Measurements from ENCODE around the gene NFATC2.
"Not testable (repeated sequence)": the region's sequence is repeated elsewhere in the genome, so short reads cannot be mapped to it uniquely, and the experiment has no call there.

The NFATC2 gene

DNA sequence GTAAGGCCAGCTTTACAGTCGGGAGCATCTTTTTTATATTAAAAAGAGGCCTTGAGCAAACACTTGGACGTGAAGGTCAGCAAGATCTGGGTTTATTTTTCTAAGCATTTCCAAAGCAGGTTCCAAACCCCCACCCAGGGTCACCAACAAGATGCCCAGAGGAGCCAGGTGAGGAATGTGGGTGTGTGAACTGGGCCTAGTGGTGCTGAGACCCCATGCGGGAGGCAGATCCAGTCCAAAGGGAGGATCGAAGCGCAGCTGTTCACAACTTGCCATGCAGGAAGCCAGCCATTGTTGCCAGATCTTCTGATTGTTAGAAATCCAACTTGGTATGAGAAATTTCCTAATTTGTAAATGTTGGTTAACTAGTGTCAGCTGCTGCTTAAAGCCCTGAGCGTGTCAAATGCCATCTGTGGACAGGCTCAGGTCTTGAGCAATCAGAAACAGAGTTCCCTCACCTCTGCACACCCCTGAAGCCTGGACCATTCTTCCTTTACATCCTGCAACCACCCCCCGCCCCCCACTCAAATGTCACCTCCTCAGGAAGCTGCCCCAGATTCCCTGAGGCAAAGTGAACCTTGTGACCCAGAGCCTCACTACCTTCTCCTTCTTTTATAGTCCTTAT, 46.5 kb downstream of the NFATC2 start:
- DNase-seq (ENCODE audit: low read depth in 1 of 2, low spot score in 1 of 2) = no peak

DNA sequence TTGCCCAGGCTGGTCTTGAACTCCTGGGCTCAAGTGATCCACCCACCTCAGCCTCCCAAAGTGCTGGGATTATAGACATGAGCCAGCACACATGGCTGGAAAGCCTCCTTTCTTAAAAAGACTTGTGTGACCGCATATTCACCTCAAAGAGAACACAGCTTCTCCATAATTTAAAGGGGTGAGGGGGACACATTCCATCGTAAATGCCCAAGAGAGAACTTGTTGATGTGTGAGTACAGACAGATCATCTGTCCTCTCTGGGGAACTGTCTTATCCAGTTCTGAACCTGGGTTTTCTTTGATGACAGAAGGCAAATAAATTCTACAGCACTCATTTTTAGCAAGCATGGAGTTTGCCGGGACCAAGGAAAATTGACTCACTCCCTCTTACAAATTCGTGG, 47.2 kb downstream of the NFATC2 start:
- DNase-seq (ENCODE audit: low read depth in 1 of 2, low spot score in 1 of 2) = no peak

DNA sequence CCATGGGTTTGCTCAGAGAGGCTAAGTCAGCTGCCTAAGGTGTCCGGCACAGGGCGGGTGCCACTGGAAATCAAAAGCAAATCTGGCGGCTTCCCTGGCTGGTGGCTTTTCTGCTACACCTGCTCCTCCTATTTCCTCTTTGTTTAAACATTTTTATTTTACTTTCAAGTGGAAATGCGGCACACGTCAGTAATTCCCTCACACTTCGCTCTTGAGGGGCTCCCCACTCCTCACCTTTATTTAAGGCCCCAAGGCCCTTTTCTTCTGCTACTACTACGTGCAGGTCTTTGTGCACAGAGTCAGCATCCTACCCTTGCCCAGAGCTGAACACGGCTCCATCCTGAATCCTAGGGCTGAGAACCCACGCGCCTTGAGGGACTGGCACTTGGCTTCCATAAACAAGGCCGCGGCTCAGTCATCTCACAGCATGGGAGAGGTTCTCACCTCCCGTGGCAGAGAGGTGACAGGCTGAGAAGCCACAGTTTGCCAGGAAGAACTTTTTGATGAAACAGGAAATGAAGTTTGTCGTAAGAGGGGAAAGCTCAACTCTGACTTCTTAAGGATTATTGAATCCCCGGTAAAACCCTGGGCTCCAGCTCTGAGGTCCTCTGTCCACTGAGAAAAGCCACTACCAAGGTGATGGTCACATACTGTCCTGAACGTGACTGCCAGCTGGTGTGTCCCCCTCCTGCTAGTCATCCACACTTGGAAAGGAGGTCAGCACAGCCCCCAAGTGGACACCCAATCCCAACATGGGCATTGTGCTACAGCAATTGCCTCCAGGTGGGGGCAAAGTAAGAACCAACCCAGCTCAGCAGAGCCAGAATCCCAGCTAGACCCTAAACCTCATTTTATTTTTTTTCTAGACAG, 48.0 kb downstream of the NFATC2 start:
- DNase-seq (ENCODE audit: low read depth in 1 of 2, low spot score in 1 of 2) = no peak

DNA sequence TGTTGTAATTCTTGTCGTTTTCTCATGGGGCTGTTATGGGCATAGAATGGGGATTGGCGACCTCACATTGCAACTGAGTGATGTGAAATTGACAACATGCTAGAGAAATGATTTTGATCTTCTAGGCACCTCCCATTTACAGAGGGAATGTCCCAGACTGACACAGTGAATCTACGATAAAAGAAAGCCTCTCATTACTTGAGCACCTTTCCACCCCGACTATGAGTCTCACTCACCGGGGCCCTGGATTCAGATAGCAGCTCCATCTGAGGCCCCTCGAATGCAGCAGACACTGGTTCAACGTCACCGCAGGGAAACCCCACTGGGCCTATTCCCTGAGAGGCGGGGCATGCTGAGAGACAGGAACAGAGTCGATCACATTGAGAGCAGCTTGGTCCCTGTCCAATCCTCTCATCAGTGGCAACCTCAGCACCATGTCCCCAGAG, 49.1 kb downstream of the NFATC2 start:
- DNase-seq (ENCODE audit: low read depth in 1 of 2, low spot score in 1 of 2) = no peak

DNA sequence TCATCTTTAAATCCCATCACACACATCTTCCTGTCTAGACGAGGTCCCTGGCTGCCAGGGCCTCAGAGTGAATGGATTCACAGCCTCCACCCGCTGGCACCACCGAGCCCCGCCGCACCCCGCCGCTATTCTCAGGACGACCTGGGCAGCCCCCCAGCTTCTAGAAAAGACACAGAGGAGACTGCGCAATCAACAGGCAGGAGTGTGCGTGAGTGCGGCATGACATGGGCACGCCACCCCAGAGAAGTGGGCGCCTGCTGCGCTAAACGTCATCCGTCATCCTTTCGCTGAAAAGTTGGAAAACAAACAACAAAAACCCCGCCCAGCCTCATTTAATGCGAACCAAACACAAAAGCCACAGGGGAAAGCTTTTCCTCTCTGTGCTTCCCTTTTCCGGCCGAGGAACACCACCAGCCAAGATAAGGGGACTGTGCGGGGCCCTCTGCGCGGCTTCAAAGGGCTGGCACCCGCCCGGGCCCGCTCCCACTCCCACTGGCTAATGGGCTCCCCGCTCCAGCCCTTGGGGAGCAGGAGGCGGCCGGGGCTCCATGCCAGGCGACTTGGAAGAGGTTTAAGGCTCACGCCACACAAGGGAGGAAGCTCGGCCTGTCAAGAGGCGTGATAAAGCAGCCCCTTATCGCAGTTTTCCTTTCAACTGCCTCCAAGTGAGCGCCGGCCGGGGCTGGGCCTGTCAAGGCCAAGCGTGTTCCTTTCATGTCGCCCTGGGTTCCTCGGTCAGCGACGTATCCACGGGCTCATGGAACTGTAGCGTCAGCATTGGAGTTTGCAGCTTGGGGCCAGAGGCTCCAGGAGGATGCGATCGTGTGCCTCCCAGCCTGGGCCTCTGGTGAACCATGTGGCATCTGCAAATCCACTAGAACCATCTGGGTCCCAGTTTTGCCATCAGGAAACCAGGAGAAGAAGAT, 50.1 kb downstream of the NFATC2 start:
- no peak for DNase-seq (ENCODE audit: low read depth in 1 of 2, low spot score in 1 of 2)

DNA sequence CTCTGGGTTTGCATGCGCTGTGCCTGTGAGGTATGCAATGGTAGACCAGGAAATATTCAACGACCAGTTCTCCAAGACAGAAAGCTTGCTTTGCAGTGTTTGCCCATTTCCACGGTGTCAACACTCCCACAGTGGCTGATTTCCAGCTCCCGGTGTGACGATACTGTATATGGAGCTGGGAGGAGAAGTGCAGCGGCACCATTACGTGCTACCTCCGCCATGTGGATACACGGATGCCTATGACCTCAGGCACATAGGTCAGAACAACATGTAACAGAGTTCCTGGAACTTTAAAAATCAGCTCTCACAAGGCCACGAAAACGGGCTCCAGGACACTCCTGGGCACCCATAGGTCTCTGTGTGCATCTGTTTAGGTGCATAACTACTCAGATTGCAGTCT, 51.1 kb downstream of the NFATC2 start:
- DNase-seq (ENCODE audit: low read depth in 1 of 2, low spot score in 1 of 2) = no peak

DNA sequence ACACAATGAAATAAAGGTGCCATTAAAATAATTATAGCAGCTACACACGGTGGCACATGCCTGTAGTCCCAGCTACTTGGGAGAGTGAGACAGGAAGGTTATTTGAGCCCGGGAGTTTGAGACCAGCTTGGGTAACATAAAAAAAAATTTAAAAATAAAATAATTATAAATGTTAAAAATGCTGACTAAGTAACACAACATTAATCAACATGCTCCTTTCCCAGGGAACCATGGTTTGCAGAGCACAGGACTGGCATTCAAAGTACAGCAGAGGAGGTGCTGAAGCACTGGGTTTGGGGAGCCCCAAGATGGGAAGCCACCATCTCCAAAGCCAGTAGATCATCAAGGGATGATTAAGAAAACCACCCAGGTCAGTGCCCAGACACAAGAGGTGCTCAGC, 51.9 kb downstream of the NFATC2 start:
- DNase-seq (ENCODE audit: low read depth in 1 of 2, low spot score in 1 of 2) = no peak

DNA sequence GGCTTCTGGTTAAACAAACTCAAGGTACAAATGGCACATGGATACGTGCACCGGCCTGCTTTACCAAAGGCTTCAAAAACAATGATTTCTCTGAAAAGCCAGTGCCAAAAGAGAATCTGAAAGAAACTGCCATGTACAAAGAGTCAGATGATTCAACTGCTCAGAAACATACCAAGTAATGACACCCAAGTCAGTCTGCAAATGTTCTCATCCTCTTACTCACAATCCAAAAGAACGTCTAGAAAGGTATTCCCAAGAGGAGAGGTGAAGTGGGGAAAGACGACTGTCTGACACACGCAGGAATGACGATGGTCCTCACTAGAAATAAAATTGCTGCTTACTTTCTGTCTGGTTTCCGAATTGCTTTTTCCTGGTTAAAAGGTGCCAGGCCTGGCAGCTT, 52.9 kb downstream of the NFATC2 start:
- DNase-seq (ENCODE audit: low read depth in 1 of 2, low spot score in 1 of 2) = no peak

DNA sequence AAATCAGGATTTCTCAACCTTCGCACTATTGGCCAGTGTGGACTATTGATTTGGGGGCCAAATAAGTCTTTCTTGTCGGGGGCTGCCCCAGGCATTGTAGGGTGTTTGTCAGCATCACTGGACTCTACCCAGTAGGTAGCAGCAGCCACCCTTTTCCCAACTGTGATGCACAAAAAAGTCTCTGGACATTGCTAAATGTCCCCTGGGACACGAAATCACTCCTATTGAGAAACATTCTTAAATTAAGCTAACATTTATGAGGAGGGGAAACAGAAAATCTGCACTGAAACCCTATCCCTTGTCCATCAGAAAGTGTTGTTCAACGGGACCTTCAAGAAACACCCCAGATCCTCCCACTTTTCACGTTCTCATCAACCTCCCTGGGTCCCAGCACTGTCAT, 54.2 kb downstream of the NFATC2 start:
- DNase-seq (ENCODE audit: low read depth in 1 of 2, low spot score in 1 of 2) = no peak

DNA sequence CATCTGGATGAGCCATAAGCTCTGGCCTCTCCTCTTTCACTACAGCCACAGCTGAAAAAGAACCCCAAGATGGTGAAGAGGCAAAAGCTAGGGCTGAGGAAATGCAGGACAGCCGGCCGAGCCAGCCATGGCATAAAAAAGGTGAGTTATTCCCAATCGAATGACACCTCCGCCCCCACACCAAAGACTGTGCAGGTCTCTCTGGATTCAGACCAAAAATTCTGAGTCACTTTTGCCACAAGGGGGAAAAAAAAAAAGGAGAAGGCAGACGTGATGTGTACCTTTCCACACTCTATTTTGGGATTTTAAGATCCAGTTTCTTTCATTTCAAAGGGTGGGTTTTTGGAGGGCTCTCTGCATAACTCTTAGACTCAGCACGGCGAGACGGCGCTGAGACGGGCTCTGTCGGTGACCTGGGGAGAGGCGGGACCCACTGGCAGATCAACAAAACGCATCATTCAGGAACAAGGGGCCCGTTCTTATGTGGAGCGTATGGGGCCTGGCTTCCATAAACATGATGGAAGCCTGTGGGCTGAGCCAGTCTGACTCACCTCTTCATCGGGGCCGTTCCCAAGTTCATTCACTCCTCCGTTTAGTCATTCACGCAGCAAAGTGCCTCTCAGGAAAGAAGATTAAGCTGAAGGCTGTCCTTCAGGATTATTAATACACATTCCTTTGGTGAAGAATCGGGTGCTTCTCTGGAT, 54.8 kb downstream of the NFATC2 start:
- DNase-seq (ENCODE audit: low read depth in 1 of 2, low spot score in 1 of 2) = no peak

DNA sequence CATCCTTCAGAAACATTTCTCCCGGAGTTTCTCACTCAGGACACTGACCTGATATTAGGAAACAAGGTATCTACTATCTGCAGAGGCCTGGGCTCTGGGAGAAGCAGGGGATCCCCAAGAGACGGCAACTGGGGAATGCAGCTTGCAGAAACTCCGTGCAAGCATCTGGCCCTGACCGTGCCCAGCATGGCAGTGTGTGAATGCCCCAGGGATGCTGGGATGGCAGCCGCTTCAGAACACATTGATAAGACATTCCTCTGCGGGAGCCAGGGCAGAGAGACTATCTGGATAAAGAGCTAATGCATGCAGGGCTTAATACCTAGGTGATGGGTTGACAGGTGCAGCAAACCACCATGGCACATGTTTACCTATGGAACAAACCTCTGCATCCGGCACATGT, 55.4 kb downstream of the NFATC2 start:
- DNase-seq (ENCODE audit: low read depth in 1 of 2, low spot score in 1 of 2) = no peak

DNA sequence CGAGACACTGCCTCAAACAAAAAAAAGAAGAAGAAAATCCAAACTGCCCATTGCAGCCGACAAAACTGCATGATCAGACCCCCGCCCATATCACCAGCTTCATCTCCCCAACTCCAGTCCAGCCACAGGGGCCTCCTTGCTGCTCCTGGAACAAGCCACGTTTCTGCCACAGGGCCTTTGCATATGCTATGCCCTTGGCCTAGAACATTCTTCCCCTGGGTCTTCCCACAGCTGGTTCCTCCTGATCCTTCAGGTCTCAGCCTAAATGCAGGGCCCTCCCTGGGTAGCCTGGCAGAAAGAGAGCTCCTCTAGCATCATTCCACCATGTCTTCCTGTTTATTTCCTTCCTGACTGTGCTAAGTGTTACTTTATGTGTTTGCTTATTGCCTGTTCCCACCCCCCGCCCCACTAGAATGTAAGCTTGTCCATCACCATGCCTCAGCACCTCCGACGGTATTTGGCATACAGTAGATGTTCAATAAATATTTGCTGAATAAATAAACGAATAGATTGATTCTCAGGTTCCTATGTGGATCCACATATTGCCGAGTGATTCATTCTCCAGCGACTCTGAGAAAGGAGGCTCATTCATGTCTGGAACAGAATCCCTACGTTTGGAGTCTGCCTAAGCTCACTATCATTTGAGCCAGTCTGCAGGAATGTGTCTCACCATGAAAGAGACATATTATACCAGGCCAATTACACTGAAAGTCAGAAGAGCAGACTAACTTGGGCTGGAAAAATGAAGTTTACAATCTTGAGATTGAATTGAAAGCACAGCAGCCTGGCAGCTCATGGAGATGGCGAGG, 56.1 kb downstream of the NFATC2 start:
- DNase-seq (ENCODE audit: low read depth in 1 of 2, low spot score in 1 of 2) = no peak

DNA sequence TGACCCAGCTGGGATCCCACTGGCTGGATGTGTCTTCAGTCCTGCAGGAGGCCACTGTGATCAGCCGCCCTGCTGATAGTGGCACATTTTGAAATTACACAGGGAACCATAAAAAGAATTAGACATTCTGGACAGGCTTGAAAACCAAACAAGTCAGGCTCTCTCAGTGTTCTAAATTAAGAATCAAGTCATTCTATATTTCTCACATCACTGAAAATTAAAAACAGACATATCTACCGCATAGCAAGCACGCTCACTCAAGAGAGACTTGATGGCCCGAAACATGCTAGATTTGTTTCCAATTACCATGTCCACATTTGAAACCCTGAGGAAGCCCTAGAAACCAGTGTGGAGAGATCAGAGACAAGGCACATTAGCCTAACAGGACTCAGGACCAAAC, 57.7 kb downstream of the NFATC2 start:
- DNase-seq (ENCODE audit: low read depth in 1 of 2, low spot score in 1 of 2) = no peak

DNA sequence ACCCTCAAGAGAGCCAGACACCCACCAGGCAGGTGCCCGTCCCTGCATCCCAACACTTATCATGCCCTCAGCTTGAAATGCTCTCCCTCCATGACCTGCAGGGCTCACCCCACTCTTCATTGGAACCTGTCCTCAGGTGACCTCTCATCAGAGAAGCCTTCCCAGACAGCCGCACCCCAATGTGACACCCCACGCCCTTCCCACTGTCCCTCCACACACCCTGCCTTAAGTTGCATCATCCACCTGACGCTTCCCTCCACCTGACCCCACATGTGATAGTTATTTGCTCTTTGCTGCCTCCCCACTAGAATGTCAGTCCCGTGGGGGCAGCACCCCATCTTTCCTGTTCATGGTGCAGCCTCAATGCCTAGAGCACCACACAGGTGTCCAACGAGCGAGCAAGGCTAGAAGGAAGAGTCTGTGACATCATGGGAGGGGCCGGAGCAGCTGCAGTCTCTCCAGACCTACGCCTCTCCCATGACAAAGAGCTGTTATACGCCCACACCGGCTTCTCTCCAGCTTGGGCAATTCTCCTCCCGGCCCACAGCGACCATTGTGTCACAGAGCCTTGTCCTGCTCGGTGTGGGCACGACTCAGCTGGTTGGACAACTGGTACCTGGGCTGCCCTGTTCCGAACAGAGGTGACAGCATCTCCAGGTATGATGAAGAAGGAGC, 58.2 kb downstream of the NFATC2 start:
- DNase-seq (ENCODE audit: low read depth in 1 of 2, low spot score in 1 of 2) = no peak

DNA sequence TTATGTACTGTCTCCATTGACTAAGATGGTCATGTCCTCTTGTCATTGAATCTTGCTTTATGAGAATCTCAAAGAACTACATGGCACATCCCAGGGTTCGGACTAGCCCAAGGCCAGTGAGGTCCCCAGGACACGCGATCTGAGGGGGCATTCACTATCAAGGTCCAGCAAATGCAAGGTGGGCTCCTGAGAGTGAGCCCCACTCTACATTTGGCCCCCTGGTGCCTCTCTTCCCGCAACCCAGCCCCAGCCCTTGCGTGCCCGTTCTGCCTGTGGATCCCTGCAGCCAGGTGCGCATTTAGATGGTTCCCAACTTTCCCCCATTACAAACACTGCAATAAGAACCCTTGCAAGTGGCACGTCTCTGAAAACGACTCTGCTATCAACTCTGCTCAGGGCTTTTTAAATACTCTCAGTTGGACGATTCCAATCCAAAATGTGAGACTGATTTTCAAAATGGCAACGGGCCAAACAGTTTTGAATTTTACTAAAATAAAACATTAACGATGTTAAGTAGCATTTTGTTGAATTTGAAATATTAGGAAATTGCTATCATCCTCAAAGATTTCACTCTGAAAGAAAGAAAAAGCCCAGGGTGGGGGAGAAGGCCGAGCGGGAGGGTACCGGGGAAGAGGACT, 59.6 kb downstream of the NFATC2 start:
- no peak for DNase-seq (ENCODE audit: low read depth in 1 of 2, low spot score in 1 of 2)

DNA sequence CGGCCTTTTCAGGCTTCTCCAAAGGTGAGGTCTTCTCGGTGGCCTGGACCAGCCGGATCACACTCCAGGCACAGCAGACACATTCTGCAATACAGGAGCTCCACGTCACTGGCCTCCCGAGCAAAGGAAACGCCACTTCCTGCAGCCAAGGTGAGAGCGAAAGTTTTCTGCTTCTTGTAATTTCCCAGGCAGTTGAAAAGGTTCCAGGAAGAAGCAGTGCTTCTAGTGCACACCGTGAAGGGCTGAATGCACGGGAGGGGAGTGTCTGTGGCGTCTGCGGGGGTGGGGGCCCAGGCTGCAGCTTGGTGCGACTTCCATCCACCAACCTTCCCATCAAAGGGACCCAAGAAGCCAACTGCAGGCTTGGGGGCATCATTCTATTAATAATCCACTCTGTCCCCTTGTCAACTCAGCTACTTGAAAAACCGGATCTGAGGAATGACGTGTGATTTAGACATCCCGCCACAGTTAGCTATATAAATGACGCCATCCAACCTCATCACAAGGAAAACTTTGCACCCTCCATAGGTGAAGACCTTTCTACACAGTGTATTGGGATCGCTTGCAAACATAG, 61.1 kb downstream of the NFATC2 start:
- peak in 1 of 2 donors; percentile 46 for DNase-seq (ENCODE audit: low read depth in 1 of 2, low spot score in 1 of 2)

DNA sequence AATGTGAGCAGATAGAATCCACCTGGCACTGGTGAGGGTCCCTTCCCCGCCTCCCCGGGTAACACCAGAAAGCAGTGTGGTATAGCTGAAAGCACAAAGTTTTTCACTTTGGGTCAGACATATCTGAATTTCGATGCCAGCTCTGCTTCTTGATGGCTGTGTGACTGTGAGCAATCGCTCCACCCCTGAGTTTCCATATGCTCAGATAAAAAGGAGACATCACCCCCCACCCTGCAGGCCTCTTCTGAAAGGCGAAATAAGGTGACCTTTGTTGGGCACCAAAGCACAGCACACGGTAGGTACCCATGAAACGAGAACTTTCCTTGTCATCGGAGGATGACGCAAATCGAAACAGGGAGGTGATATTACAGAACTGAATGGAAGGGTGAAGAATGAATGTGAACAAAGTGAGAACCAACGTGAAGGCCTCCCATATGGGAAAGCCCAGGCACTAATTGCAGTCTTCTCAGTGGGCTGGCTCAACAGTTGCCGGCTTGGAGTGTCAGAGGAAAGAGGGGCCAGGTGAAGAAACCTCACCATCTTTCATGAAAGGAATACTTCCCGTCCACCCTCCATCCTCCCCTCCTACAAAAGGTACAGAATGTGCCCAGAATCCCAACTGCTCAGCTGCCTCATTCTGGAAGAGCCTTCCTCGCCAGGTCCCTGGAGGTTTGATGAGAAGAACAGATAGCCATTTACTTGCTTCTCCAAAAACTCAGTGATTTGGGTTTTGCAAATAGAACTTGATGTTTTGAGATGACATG, 61.8 kb downstream of the NFATC2 start:
- DNase-seq (ENCODE audit: low read depth in 1 of 2, low spot score in 1 of 2) = peak; percentile 41 to 79

DNA sequence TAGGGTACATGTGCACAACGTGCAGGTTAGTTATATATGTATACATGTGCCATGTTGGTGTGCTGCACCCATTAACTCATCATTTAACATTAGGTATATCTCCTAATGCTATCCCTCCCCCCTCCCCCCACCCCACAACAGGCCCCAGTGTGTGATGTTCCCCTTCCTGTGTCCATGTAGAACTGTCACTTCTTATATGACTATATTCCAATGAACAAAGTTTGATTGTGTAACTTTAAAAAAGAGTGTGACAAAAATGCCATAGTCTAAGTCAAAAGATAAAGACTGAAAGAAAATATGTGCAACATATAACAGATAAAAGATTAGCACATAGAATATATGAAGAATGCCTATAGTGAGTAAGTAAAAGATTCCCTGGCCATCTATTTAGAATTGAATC, 66.4 kb downstream of the NFATC2 start:
- not testable (repeated sequence) for DNase-seq (ENCODE audit: low read depth in 1 of 2, low spot score in 1 of 2)

Measured in activated CD4-positive, alpha-beta T cell treated with anti-CD3 and anti-CD28 coated beads, Interleukin-2, amount 50 U/mL, for 24 hours (primary cell).